T follicular helper cell (primary cell): ENCODE measurements around the gene NFATC4.
"Not testable (repeated sequence)": the region's sequence is repeated elsewhere in the genome, so short reads cannot be mapped to it uniquely, and the experiment has no call there.

Source experiments
- DNase-seq: peaks from one replicate; pipeline ENCODE4 v3.0.0-alpha.2; 2020; ENCODE audit warnings: low read depth

NFATC4 gene

GRCh38 chr14:24339284-24340151, 28.5 kb upstream of the NFATC4 start, which contains the start of gene RIPK3:
Gene RIPK3, minus strand, starts transcription at chr14:24339991. Its CDS starts 165 bp downstream, at chr14:24339826.
- peak; percentile 46 for DNase-seq

GRCh38 chr14:24340606-24341005, 27.4 kb upstream of the NFATC4 start:
- DNase-seq: no peak

- no peak for DNase-seq
Observed at GRCh38 chr14:24342889-24343288, 25.1 kb upstream of the NFATC4 start.

GRCh38 chr14:24343795-24344660, 24.0 kb upstream of the NFATC4 start:
- no peak for DNase-seq

GRCh38 chr14:24347134-24347533, 20.9 kb upstream of the NFATC4 start:
- DNase-seq: no peak

GRCh38 chr14:24348186-24348585, 19.8 kb upstream of the NFATC4 start:
- no peak for DNase-seq

- DNase-seq: no peak
Observed at GRCh38 chr14:24349742-24350141, 18.2 kb upstream of the NFATC4 start.

- DNase-seq: no peak
Observed at GRCh38 chr14:24351517-24351916, 16.5 kb upstream of the NFATC4 start.

- no peak for DNase-seq
Observed at GRCh38 chr14:24353559-24354481, 14.2 kb upstream of the NFATC4 start.

- not testable (repeated sequence) for DNase-seq
Observed at GRCh38 chr14:24354482-24354825, 13.5 kb upstream of the NFATC4 start.

GRCh38 chr14:24355009-24355408, 13.0 kb upstream of the NFATC4 start:
- DNase-seq: no peak

GRCh38 chr14:24356208-24356607, 11.8 kb upstream of the NFATC4 start:
- DNase-seq: no peak

- DNase-seq: no peak
Observed at GRCh38 chr14:24360281-24360680, 7.7 kb upstream of the NFATC4 start.

GRCh38 chr14:24361326-24361725, 6.7 kb upstream of the NFATC4 start:
- DNase-seq: no peak

GRCh38 chr14:24362241-24362960, 5.6 kb upstream of the NFATC4 start:
- no peak for DNase-seq

- DNase-seq: no peak
Observed at GRCh38 chr14:24363401-24363800, 4.6 kb upstream of the NFATC4 start.

GRCh38 chr14:24364841-24365240, 3.1 kb upstream of the NFATC4 start:
- DNase-seq: no peak

GRCh38 chr14:24365600-24366412, 2.2 kb upstream of the NFATC4 start:
- DNase-seq: no peak

GRCh38 chr14:24366413-24366720, 1.6 kb upstream of the NFATC4 start:
- DNase-seq: no peak

GRCh38 chr14:24366721-24367513, 1.1 kb upstream of the NFATC4 start:
- DNase-seq: no peak
